Stomach (tissue), 9 donors: ENCODE measurements around the gene DCC. TPM values are rescaled to one million over a fixed set of nuclear protein-coding genes. Genes with fewer than 3 reads are reported as not detected.

ENCODE experiments used
- DNase-seq, 2 donors: peaks; one replicate each; pipeline versions ENCODE4 v3.0.0 to v3.0.0-alpha.2; 2013 to 2019
- H3K27ac ChIP-seq, 5 donors: fragments of 200-600 bp in 4 of 5; sonication (generic) in 4 of 5; one replicate each; pipeline ENCODE4 v1.5.1; 2013 to 2019; ENCODE audit warnings: mild to moderate bottlenecking in 1 of 5, moderate library complexity in 1 of 5
- H3K27me3 ChIP-seq, 3 donors: fragments of 200-600 bp; sonication (generic); one replicate each; pipeline ENCODE4 v1.5.1; 2017 to 2019; ENCODE audit warnings: mixed run types in 1 of 3
- H3K36me3 ChIP-seq, 4 donors: fragments of 200-600 bp; sonication (generic); 1 replicate in 3 of 4; 2 replicates in 1 of 4; pipeline ENCODE4 v1.5.1; 2016 to 2019
- H3K4me1 ChIP-seq, 4 donors: fragments of 200-600 bp; sonication (generic); one replicate each; pipeline ENCODE4 v1.5.1; 2016 to 2019
- H3K4me3 ChIP-seq, 4 donors: fragments of 200-600 bp; sonication (generic) in 3 of 4; one replicate each; pipeline ENCODE4 v1.5.1; 2016 to 2019; ENCODE audit warnings: mild to moderate bottlenecking in 1 of 4
- H3K9me3 ChIP-seq, 4 donors: fragments of 200-600 bp; sonication (generic); one replicate each; pipeline ENCODE4 v1.5.1; 2016 to 2019
- CTCF ChIP-seq, 7 experiments: fragments of 450-650 bp in 4 of 7; fragments of 200-600 bp in 3 of 7; sonication (generic) in 3 of 7; IDR thresholded peaks; one replicate each; pipeline ENCODE4 v1.5.1; 2016 to 2019; ENCODE audit warnings: antibody characterized with exemption in 7 of 7, control low read depth in 2 of 7, mild to moderate bottlenecking in 1 of 7
- EP300 ChIP-seq: sonication (generic); formaldehyde crosslinking; IDR thresholded peaks from one replicate; pipeline ENCODE4 v1.6.1; 2017; ENCODE audit warnings: antibody characterized with exemption
- POLR2A ChIP-seq, 4 donors: fragments of 450-650 bp; IDR thresholded peaks; one replicate each; pipeline ENCODE4 v1.6.1; 2016; ENCODE audit warnings: antibody characterized with exemption in 4 of 4, control low read depth in 2 of 4, mild to moderate bottlenecking in 1 of 4, moderate library complexity in 1 of 4
- POLR2AphosphoS5 ChIP-seq, 3 donors: sonication (generic); formaldehyde crosslinking; IDR thresholded peaks; one replicate each; pipeline ENCODE4 v1.6.1; 2016; ENCODE audit warnings: antibody characterized with exemption in 3 of 3
- WGBS, 5 donors: extraction: QIAGEN DNeasy Blood & Tissue Kit in 3 of 5; methylation state at CpG; one replicate each; pipeline versions ENCODE4 v1.1.5 to v1.1.7; 2013 to 2018; 5-methylcytosine and 5-hydroxymethylcytosine counted together
- intact Hi-C: fragments of 100-400 bp; cut with DNase I; formaldehyde crosslinking; loops from one replicate; pipeline ENCODE4 v1.15.1; 2023; ENCODE audit warnings: low total_unique reads
- polyA plus RNA-seq, 3 donors: library from polyadenylated mRNA; stranded (reverse); fragments of 200-250 nt; gene quantifications; one replicate each; pipeline ENCODE4 v1.2.3, GENCODE V29; 2013
- total RNA-seq, 5 donors: library from RNA; depleted of rRNA; stranded (reverse); fragments of >200 nt; gene quantifications; one replicate each; pipeline versions ENCODE4 v1.1.0 to v1.2.3, GENCODE V29; 2014 to 2016
- donor health status: healthy with polysubstance abuse.
- donor health status: Bipolar disorder and iron deficiency.
- donor health status: healthy.

DCC gene
- total and polyA plus RNA-seq, 8 donors, result 0.58 to 1.7 TPM; not detected in 6

- no peaks in the 10 kb centered on the region for H3K4me1 ChIP-seq
- H3K27ac ChIP-seq, result no peak overlapping the region
- H3K4me3 ChIP-seq, result no peak overlapping the region
- H3K27me3 ChIP-seq, result no peaks in the 10 kb centered on the region
- intact Hi-C loops, result no loop called here
- TF ChIP-seq POLR2AphosphoS5 (IDR thresholded peaks at IDR 0.05) (no peak), CTCF (IDR thresholded peaks at IDR 0.05) (no peak), EP300 (no peak), POLR2A (IDR thresholded peaks at IDR 0.05) (no peak)
- no peak for DNase-seq
- 34 to 64% (median 41%) methylated on average over 4 of the region's 4 CpGs for WGBS, 5 donors
- no peaks in the 10 kb centered on the region for H3K36me3 ChIP-seq
- H3K9me3 ChIP-seq, result no peaks in the 10 kb centered on the region
Measured at GRCh38 chr18:52682260-52682659, 342.3 kb downstream of the DCC start.

- 58 to 75% (median 65%) methylated on average over 1 of the region's 1 CpG for WGBS, 5 donors
- no peak overlapping the region for H3K27ac ChIP-seq
- DNase-seq, result no peak
- no peaks in the 10 kb centered on the region for H3K4me1 ChIP-seq
- intact Hi-C loops, result no loop called here
- TF ChIP-seq CTCF (IDR thresholded peaks at IDR 0.05) (no peak), POLR2A (IDR thresholded peaks at IDR 0.05) (no peak), EP300 (no peak), POLR2AphosphoS5 (IDR thresholded peaks at IDR 0.05) (no peak)
- H3K36me3 ChIP-seq, result no peaks in the 10 kb centered on the region
- H3K9me3 ChIP-seq, result no peaks in the 10 kb centered on the region
- no peaks in the 10 kb centered on the region for H3K27me3 ChIP-seq
- H3K4me3 ChIP-seq, result no peak overlapping the region
Measured at GRCh38 chr18:52685316-52685715, 345.3 kb downstream of the DCC start.

GRCh38 chr18:52691841-52692240 is 351.8 kb downstream of the DCC start:
- Histone ChIP-seq H3K27ac (no peak overlapping the region), H3K27me3 (no peaks in the 10 kb centered on the region), H3K4me1 (no peaks in the 10 kb centered on the region), H3K4me3 (no peak overlapping the region), H3K9me3 (no peaks in the 10 kb centered on the region), H3K36me3 (no peaks in the 10 kb centered on the region)
- TF ChIP-seq CTCF (IDR thresholded peaks at IDR 0.05) (no peak), POLR2A (IDR thresholded peaks at IDR 0.05) (no peak), POLR2AphosphoS5 (IDR thresholded peaks at IDR 0.05) (no peak), EP300 (no peak)
- no peak for DNase-seq
- intact Hi-C loops, result no loop called here

GRCh38 chr18:52694804-52695203 is 354.8 kb downstream of the DCC start:
- Histone ChIP-seq H3K27me3 (no peaks in the 10 kb centered on the region), H3K4me3 (no peak overlapping the region), H3K27ac (no peak overlapping the region), H3K36me3 (no peaks in the 10 kb centered on the region), H3K9me3 (no peaks in the 10 kb centered on the region), H3K4me1 (no peaks in the 10 kb centered on the region)
- no peak for TF ChIP-seq EP300
- TF ChIP-seq POLR2AphosphoS5 (IDR thresholded peaks at IDR 0.05), result no peak
- no peak for TF ChIP-seq CTCF (IDR thresholded peaks at IDR 0.05)
- TF ChIP-seq POLR2A (IDR thresholded peaks at IDR 0.05), result no peak
- WGBS, 5 donors, result 75 to 91% (median 86%) methylated on average over 1 of the region's 1 CpG
- intact Hi-C loops, result no loop called here
- DNase-seq, result no peak
